Uterus (tissue), 2 donors: ENCODE measurements around the gene LTF.

ENCODE experiments used
- POLR2A ChIP-seq, 2 donors: fragments of 450-650 bp; IDR thresholded peaks; one replicate each; pipeline ENCODE4 v1.6.1; 2016; ENCODE audit warnings: antibody characterized with exemption in 2 of 2, mild to moderate bottlenecking in 1 of 2, moderate library complexity in 1 of 2
- TF ChIP-seq, protein P1 (sequence below), 4 experiments: fragments of 200-600 bp in 2 of 4; fragments of 450-650 bp in 2 of 4; sonication (generic) in 2 of 4; IDR thresholded peaks; one replicate each; pipeline ENCODE4 v1.5.1; 2016 to 2019; ENCODE audit warnings: antibody characterized with exemption in 4 of 4, mild to moderate bottlenecking in 2 of 4, moderate library complexity in 1 of 4

DNA sequence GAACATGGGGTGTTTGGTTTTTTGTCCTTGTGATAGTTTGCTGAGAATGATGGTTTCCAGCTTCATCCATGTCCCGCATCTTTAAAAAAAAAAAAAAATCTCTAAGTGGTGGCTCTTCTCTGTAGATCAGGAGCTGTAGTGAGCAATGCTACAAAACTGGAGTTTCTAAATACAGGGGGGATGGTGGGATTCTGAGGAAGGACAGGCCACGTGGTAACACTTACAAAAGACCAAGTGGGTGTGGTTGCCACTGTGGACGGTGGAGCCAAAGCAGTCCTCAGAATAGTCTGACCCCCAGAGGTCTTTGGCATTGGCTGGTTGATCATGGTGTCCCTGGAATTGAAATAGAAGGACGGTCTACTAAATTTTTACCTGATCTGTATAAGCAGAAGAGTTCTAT lies 50.0 kb downstream of the LTF start:
- TF ChIP-seq, protein P1, sequence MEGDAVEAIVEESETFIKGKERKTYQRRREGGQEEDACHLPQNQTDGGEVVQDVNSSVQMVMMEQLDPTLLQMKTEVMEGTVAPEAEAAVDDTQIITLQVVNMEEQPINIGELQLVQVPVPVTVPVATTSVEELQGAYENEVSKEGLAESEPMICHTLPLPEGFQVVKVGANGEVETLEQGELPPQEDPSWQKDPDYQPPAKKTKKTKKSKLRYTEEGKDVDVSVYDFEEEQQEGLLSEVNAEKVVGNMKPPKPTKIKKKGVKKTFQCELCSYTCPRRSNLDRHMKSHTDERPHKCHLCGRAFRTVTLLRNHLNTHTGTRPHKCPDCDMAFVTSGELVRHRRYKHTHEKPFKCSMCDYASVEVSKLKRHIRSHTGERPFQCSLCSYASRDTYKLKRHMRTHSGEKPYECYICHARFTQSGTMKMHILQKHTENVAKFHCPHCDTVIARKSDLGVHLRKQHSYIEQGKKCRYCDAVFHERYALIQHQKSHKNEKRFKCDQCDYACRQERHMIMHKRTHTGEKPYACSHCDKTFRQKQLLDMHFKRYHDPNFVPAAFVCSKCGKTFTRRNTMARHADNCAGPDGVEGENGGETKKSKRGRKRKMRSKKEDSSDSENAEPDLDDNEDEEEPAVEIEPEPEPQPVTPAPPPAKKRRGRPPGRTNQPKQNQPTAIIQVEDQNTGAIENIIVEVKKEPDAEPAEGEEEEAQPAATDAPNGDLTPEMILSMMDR (IDR thresholded peaks at IDR 0.05), result no peak
- TF ChIP-seq POLR2A (IDR thresholded peaks at IDR 0.05), result no peak
